WTC11 (cell line): ENCODE data around the gene NLGN1.

Experiments used
- GTF2I ChIP-seq: fragments of 250-450 bp; sonication (Bioruptor Pico); conservative IDR thresholded peaks from 2 replicates; pipeline ENCODE4 v1.4.0; 2021; ENCODE audit warnings: mild to moderate bottlenecking
- IRF2 ChIP-seq: sonication (generic); formaldehyde crosslinking; IDR thresholded peaks from 2 replicates; pipeline ENCODE4 v1.8.0; 2022; ENCODE audit warnings: low read depth, missing genetic modification reagents, borderline replicate concordance
- MYBL2 ChIP-seq: sonication (generic); formaldehyde crosslinking; IDR thresholded peaks from 2 replicates; pipeline ENCODE4 v1.8.1; 2023; ENCODE audit warnings: mild to moderate bottlenecking, moderate library complexity, missing genetic modification reagents
- NR3C1 ChIP-seq: sonication (generic); formaldehyde crosslinking; conservative IDR thresholded peaks from 2 replicates; pipeline ENCODE4 v1.8.1; 2023; ENCODE audit warnings: low read depth, mild to moderate bottlenecking, missing genetic modification reagents
- PRRX2 ChIP-seq: fragments of 250-450 bp; sonication (Bioruptor Pico); IDR thresholded peaks from 2 replicates; pipeline ENCODE4 v1.8.0; 2021; ENCODE audit warnings: mild to moderate bottlenecking
- SMAD4 ChIP-seq: sonication (generic); formaldehyde crosslinking; IDR thresholded peaks from 2 replicates; pipeline ENCODE4 v1.8.0; 2022; ENCODE audit warnings: mild to moderate bottlenecking, missing genetic modification reagents
- ZNF416 ChIP-seq: fragments of 250-450 bp; sonication (Bioruptor Pico); IDR thresholded peaks from 2 replicates; pipeline ENCODE4 v1.9.0; 2021; ENCODE audit warnings: mild to moderate bottlenecking, inconsistent platforms
- TF ChIP-seq, protein P1 (sequence below): fragments of 200-600 bp; IDR thresholded peaks from 2 replicates; pipeline ENCODE4 v1.8.0; 2022; ENCODE audit warnings: antibody characterized with exemption
- TF ChIP-seq, protein P2 (sequence below): sonication (generic); formaldehyde crosslinking; IDR thresholded peaks from 2 replicates; pipeline ENCODE4 v1.8.0; 2022; ENCODE audit warnings: mild to moderate bottlenecking, missing genetic modification reagents
- TF ChIP-seq, protein P3 (sequence below): sonication (generic); formaldehyde crosslinking; IDR thresholded peaks from 2 replicates; pipeline ENCODE4 v1.8.0; 2022; ENCODE audit warnings: mild to moderate bottlenecking, missing genetic modification reagents
- TF ChIP-seq, protein P4 (sequence below): sonication (generic); formaldehyde crosslinking; IDR thresholded peaks from 2 replicates; pipeline ENCODE4 v1.8.0; 2022; ENCODE audit warnings: missing genetic modification reagents

DNA sequence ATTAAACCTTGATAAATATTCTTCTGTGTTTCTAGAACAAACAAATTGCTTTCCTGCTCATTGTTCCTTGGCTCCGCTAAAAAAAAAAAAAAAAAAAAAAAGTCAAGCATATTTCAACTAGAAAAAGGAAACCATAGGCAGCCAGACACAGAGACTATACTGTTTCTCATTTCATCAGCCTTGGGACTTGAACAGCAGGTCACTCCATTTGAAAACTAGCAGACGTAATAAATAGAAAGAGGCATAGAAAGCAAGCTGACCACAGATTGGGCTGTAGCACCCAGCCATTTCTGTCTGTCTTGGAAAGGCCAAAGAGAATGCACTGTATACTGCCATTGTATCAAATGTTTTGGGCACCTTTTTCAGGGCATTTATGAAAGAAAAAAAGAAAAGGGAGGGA is 697.1 kb downstream of the NLGN1 start:
- TF ChIP-seq PRRX2 (no peak), GTF2I (no peak), IRF2 (CRISPR knock-in tag) (no peak), SMAD4 (CRISPR knock-in tag) (no peak), MYBL2 (CRISPR knock-in tag) (no peak), ZNF416 (CRISPR knock-in tag) (no peak), NR3C1 (CRISPR knock-in tag) (no peak)
- TF ChIP-seq, protein P1, sequence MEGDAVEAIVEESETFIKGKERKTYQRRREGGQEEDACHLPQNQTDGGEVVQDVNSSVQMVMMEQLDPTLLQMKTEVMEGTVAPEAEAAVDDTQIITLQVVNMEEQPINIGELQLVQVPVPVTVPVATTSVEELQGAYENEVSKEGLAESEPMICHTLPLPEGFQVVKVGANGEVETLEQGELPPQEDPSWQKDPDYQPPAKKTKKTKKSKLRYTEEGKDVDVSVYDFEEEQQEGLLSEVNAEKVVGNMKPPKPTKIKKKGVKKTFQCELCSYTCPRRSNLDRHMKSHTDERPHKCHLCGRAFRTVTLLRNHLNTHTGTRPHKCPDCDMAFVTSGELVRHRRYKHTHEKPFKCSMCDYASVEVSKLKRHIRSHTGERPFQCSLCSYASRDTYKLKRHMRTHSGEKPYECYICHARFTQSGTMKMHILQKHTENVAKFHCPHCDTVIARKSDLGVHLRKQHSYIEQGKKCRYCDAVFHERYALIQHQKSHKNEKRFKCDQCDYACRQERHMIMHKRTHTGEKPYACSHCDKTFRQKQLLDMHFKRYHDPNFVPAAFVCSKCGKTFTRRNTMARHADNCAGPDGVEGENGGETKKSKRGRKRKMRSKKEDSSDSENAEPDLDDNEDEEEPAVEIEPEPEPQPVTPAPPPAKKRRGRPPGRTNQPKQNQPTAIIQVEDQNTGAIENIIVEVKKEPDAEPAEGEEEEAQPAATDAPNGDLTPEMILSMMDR = no peak
- TF ChIP-seq, protein P2, sequence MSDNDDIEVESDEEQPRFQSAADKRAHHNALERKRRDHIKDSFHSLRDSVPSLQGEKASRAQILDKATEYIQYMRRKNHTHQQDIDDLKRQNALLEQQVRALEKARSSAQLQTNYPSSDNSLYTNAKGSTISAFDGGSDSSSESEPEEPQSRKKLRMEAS (CRISPR knock-in tag) = no peak
- TF ChIP-seq, protein P3, sequence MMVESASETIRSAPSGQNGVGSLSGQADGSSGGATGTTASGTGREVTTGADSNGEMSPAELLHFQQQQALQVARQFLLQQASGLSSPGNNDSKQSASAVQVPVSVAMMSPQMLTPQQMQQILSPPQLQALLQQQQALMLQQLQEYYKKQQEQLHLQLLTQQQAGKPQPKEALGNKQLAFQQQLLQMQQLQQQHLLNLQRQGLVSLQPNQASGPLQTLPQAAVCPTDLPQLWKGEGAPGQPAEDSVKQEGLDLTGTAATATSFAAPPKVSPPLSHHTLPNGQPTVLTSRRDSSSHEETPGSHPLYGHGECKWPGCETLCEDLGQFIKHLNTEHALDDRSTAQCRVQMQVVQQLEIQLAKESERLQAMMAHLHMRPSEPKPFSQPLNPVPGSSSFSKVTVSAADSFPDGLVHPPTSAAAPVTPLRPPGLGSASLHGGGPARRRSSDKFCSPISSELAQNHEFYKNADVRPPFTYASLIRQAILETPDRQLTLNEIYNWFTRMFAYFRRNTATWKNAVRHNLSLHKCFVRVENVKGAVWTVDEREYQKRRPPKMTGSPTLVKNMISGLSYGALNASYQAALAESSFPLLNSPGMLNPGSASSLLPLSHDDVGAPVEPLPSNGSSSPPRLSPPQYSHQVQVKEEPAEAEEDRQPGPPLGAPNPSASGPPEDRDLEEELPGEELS (CRISPR knock-in tag) = no peak
- TF ChIP-seq, protein P4, sequence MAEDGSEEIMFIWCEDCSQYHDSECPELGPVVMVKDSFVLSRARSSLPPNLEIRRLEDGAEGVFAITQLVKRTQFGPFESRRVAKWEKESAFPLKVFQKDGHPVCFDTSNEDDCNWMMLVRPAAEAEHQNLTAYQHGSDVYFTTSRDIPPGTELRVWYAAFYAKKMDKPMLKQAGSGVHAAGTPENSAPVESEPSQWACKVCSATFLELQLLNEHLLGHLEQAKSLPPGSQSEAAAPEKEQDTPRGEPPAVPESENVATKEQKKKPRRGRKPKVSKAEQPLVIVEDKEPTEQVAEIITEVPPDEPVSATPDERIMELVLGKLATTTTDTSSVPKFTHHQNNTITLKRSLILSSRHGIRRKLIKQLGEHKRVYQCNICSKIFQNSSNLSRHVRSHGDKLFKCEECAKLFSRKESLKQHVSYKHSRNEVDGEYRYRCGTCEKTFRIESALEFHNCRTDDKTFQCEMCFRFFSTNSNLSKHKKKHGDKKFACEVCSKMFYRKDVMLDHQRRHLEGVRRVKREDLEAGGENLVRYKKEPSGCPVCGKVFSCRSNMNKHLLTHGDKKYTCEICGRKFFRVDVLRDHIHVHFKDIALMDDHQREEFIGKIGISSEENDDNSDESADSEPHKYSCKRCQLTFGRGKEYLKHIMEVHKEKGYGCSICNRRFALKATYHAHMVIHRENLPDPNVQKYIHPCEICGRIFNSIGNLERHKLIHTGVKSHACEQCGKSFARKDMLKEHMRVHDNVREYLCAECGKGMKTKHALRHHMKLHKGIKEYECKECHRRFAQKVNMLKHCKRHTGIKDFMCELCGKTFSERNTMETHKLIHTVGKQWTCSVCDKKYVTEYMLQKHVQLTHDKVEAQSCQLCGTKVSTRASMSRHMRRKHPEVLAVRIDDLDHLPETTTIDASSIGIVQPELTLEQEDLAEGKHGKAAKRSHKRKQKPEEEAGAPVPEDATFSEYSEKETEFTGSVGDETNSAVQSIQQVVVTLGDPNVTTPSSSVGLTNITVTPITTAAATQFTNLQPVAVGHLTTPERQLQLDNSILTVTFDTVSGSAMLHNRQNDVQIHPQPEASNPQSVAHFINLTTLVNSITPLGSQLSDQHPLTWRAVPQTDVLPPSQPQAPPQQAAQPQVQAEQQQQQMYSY = no peak
